GM20000 (cell line): ENCODE measurements around the gene HS3ST4.

Source experiments
- DNase-seq: peaks from one replicate; pipeline ENCODE4 v3.0.0; 2012; ENCODE audit warnings: low spot score
- TF ChIP-seq, protein P1 (sequence below): IDR thresholded peaks from 2 replicates; pipeline ENCODE4 v1.5.1; 2012; ENCODE audit warnings: mild to moderate bottlenecking, control low read depth; ENCODE audit errors: extremely low read depth, missing control alignments

Gene HS3ST4

GRCh38 chr16:25734430-25735385 lies 42.9 kb downstream of the HS3ST4 start:
- no peak for DNase-seq
- TF ChIP-seq, protein P1, sequence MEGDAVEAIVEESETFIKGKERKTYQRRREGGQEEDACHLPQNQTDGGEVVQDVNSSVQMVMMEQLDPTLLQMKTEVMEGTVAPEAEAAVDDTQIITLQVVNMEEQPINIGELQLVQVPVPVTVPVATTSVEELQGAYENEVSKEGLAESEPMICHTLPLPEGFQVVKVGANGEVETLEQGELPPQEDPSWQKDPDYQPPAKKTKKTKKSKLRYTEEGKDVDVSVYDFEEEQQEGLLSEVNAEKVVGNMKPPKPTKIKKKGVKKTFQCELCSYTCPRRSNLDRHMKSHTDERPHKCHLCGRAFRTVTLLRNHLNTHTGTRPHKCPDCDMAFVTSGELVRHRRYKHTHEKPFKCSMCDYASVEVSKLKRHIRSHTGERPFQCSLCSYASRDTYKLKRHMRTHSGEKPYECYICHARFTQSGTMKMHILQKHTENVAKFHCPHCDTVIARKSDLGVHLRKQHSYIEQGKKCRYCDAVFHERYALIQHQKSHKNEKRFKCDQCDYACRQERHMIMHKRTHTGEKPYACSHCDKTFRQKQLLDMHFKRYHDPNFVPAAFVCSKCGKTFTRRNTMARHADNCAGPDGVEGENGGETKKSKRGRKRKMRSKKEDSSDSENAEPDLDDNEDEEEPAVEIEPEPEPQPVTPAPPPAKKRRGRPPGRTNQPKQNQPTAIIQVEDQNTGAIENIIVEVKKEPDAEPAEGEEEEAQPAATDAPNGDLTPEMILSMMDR: no peak

- no peak for DNase-seq
- TF ChIP-seq, protein P1: no peak
These were observed 43.9 kb downstream of the HS3ST4 start for GRCh38 chr16:25735645-25736044.

DNA sequence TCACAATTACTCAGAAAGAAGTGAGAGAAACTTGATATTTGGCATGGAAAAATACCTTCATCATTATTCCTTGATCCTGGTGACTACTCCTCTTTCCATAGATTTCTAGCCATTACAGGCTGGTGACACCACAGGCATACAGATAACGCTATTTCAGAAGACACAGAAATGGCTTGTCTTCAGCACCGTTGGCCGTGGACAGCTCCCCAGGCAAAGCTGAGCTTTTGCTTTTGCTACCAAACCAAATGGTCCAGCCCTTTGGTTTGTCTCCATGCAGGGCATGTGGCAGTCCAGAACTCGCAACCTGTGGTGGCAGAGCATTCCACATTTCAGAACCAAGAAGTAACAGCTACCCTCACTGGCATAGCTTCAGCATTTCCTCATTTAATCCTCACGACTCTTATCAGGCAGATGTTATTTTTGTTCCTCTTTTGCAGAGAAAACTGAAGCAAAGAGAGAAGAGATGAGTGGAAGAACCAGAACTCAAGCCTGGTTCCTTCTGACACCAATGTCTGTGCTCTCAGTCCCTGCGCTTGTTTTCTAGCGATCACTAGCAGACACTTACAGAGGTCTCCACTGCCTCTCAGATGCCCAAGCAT lies 55.5 kb downstream of the HS3ST4 start:
- peak; percentile 8 for DNase-seq
- TF ChIP-seq, protein P1: no peak

- no peak for DNase-seq
- TF ChIP-seq, protein P1: no peak
These were observed 56.4 kb downstream of the HS3ST4 start for GRCh38 chr16:25748092-25748654.

DNA sequence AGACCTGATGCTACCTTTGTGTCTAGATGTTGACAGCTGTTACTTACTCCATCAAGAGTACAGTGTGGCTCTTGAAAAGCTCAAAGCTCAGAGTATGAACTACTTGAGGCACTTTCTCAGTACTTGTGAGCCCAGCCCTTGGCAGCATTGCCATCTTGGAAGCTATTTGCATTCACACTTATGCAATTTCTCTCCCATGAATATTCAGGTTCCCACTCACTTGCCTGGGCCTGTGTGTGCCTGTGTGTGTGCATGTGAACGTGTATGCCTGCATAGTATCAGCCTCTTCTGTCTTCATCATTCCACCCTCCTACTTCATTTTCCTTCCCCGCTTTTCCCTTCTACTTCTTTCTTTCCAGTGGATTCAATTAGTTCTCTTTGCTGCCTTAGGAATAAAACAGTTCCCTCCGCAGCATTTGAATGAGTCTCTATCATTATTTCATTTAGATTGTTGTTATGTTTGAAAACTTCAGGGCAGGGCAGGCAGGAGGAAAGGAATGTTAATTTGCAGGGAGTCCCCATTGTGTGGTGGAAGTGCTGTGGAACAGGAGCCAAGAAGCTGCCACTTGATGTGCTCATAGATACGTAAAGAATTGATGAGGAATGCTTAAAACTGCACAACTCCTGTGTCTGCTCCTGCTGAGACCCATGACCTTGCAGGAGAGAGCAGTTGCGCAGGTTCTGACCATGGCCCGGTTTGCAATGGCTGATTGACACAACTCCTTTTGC lies 58.9 kb downstream of the HS3ST4 start:
- no peak for DNase-seq
- TF ChIP-seq, protein P1: no peak

GRCh38 chr16:25751230-25751835 lies 59.6 kb downstream of the HS3ST4 start:
- no peak for DNase-seq
- TF ChIP-seq, protein P1: no peak
